Articular chondrocyte of knee joint (primary cell): ENCODE data around the gene ITPRIP. TPM values are rescaled to one million over a fixed set of nuclear protein-coding genes. Genes with fewer than 3 reads are reported as not detected.
A peak's percentile ranks its signal among the peaks of the same experiment; 100 is the strongest.

Source experiments
- small RNA-seq: library from RNA; depleted of rRNA; stranded (forward); fragments of <200 nt; gene quantifications from one replicate; pipeline ENCODE3, GENCODE V24; 2012
- total RNA-seq: library from RNA; depleted of rRNA; stranded (reverse); fragments of >200 nt; gene quantifications from 2 replicates; pipeline ENCODE4 v1.2.3, GENCODE V29; 2012

Gene ITPRIP
- 20.8 and 31.8 TPM in 2 replicates for total RNA-seq

GRCh38 chr10:104337985-104338735 is at the start of gene ITPRIP:
TSS of gene ITPRIP (minus strand) at chr10:104338465. CDS start at chr10:104316051, 22,414 bp downstream.

GRCh38 chr10:104353325-104354048 is 15.2 kb upstream of the ITPRIP start, which contains the start of gene CFAP58:
TSS of gene CFAP58 (plus strand) at chr10:104353833. CDS start at chr10:104353898, 65 bp downstream.

GRCh38 chr10:104268713-104269645 is 69.3 kb downstream of the ITPRIP start, which contains the start of gene GSTO2:
TSS of gene GSTO2 (plus strand) at chr10:104269184. CDS start at chr10:104274916, 5,732 bp downstream.

Small RNA genes within 50 kb of the gene (small RNA-seq; reads per million reads assigned to genes)
- gene MIR4482 = 2.8 reads per million, percentile 81 among the genes with 10 or more reads in this experiment

Other genes with a start within 250 kb of the ITPRIP start
- gene SFR1, start 216.3 kb downstream of the ITPRIP start, total RNA-seq = 18.4 and 23.2 TPM in 2 replicates
- 0.78 and 1.2 TPM in 2 replicates for gene CFAP43, start 106.1 kb downstream of the ITPRIP start, total RNA-seq
- 270 and 288 TPM in 2 replicates for gene GSTO1, start 83.6 kb downstream of the ITPRIP start, total RNA-seq
- gene GSTO2, start 69.3 kb downstream of the ITPRIP start, total RNA-seq = 9.0 and 11.0 TPM in 2 replicates
- 0.86 and 2.0 TPM in 2 replicates for gene CFAP58, start 15.4 kb upstream of the ITPRIP start, total RNA-seq